Measurements from ENCODE around the gene YARS1.

Gene YARS1

GRCh38 chr1:32775640-32776337 is 41.4 kb downstream of the YARS1 start:
- Histone ChIP-seq H3K36me3 (ENCODE audit: insufficient read depth, low read length) (peaks cover 66% of the 10 kb centered on the region), H3K27me3 (ENCODE audit: insufficient read depth, low read length) (no peaks in the 10 kb centered on the region), H3K9ac (ENCODE audit: low read depth, low read length) (no peak overlapping the region), H3K27ac (ENCODE audit: low read depth, low read length) (no peak overlapping the region), H3K4me3 (ENCODE audit: low read length) (no peak overlapping the region), H3K9me3 (ENCODE audit: insufficient read depth, low read depth, low read length) (no peaks in the 10 kb centered on the region), H3K4me1 (ENCODE audit: insufficient read depth, low read length) (0 out of 2 replicates have a peak, but pooled peaks cover 8% of the 10 kb centered on the region)
- 93% methylated on average over 13 of the region's 13 CpGs for WGBS

- H3K9ac ChIP-seq (ENCODE audit: low read depth, low read length): no peak overlapping the region
- 92% methylated on average over 2 of the region's 2 CpGs for WGBS
- H3K36me3 ChIP-seq (ENCODE audit: insufficient read depth, low read length): peaks cover 63% of the 10 kb centered on the region
- no peak overlapping the region for H3K4me3 ChIP-seq (ENCODE audit: low read length)
- 0 out of 2 replicates have a peak, but pooled peaks cover 8% of the 10 kb centered on the region for H3K4me1 ChIP-seq (ENCODE audit: insufficient read depth, low read length)
- H3K9me3 ChIP-seq (ENCODE audit: insufficient read depth, low read depth, low read length): no peaks in the 10 kb centered on the region
- H3K27me3 ChIP-seq (ENCODE audit: insufficient read depth, low read length): no peaks in the 10 kb centered on the region
- no peak overlapping the region for H3K27ac ChIP-seq (ENCODE audit: low read depth, low read length)
Observed at GRCh38 chr1:32774950-32775634, 42.1 kb downstream of the YARS1 start.

- no peak overlapping the region for H3K4me3 ChIP-seq (ENCODE audit: low read length)
- no peaks in the 10 kb centered on the region for H3K27me3 ChIP-seq (ENCODE audit: insufficient read depth, low read length)
- no peak overlapping the region; the same call in 1 of the 2 replicates for H3K27ac ChIP-seq (ENCODE audit: low read depth, low read length)
- no peak overlapping the region for H3K9ac ChIP-seq (ENCODE audit: low read depth, low read length)
- H3K36me3 ChIP-seq (ENCODE audit: insufficient read depth, low read length): peaks cover 63% of the 10 kb centered on the region
- H3K4me1 ChIP-seq (ENCODE audit: insufficient read depth, low read length): peaks cover 8% of the 10 kb centered on the region; the same call in 1 of the 2 replicates
- H3K9me3 ChIP-seq (ENCODE audit: insufficient read depth, low read depth, low read length): no peaks in the 10 kb centered on the region
Observed at GRCh38 chr1:32774464-32774808, 42.7 kb downstream of the YARS1 start.

- peaks cover 62% of the 10 kb centered on the region for H3K36me3 ChIP-seq (ENCODE audit: insufficient read depth, low read length)
Observed at GRCh38 chr1:32773764-32774463, 43.2 kb downstream of the YARS1 start.

GRCh38 chr1:32773018-32773763 is 44.0 kb downstream of the YARS1 start:
- peaks cover 8% of the 10 kb centered on the region; the same call in 1 of the 2 replicates for H3K4me1 ChIP-seq (ENCODE audit: insufficient read depth, low read length)
- no peak overlapping the region for H3K4me3 ChIP-seq (ENCODE audit: low read length)
- peaks cover 65% of the 10 kb centered on the region for H3K36me3 ChIP-seq (ENCODE audit: insufficient read depth, low read length)
- WGBS: 57% methylated on average over 9 of the region's 9 CpGs
- no peaks in the 10 kb centered on the region for H3K9me3 ChIP-seq (ENCODE audit: insufficient read depth, low read depth, low read length)
- no peaks in the 10 kb centered on the region for H3K27me3 ChIP-seq (ENCODE audit: insufficient read depth, low read length)
- peak overlapping the region; percentile 19; the same call in 1 of the 2 replicates for H3K27ac ChIP-seq (ENCODE audit: low read depth, low read length)
- H3K9ac ChIP-seq (ENCODE audit: low read depth, low read length): no peak overlapping the region

More at GRCh38 chr1:32773764-32774463, 43.2 kb downstream of the YARS1 start:
- Histone ChIP-seq H3K27me3 (ENCODE audit: insufficient read depth, low read length) (no peaks in the 10 kb centered on the region), H3K9me3 (ENCODE audit: insufficient read depth, low read depth, low read length) (no peaks in the 10 kb centered on the region), H3K4me3 (ENCODE audit: low read length) (no peak overlapping the region), H3K4me1 (ENCODE audit: insufficient read depth, low read length) (peaks cover 8% of the 10 kb centered on the region; the same call in 1 of the 2 replicates), H3K27ac (ENCODE audit: low read depth, low read length) (peak overlapping the region; percentile 20; the same call in 1 of the 2 replicates), H3K9ac (ENCODE audit: low read depth, low read length) (no peak overlapping the region)
- WGBS: 86% methylated on average over 7 of the region's 7 CpGs

- no peaks in the 10 kb centered on the region for H3K9me3 ChIP-seq (ENCODE audit: insufficient read depth, low read depth, low read length)
- no peaks in the 10 kb centered on the region for H3K27me3 ChIP-seq (ENCODE audit: insufficient read depth, low read length)
- H3K4me3 ChIP-seq (ENCODE audit: low read length): no peak overlapping the region
- H3K27ac ChIP-seq (ENCODE audit: low read depth, low read length): 0 out of 2 replicates have a peak overlapping the region, but pooled peaks have one; percentile 0
- WGBS: 89% methylated on average over 10 of the region's 10 CpGs
- H3K4me1 ChIP-seq (ENCODE audit: insufficient read depth, low read length): peaks cover 10% of the 10 kb centered on the region
- no peak overlapping the region for H3K9ac ChIP-seq (ENCODE audit: low read depth, low read length)
- H3K36me3 ChIP-seq (ENCODE audit: insufficient read depth, low read length): peaks cover 64% of the 10 kb centered on the region
Observed at GRCh38 chr1:32772281-32773017, 44.7 kb downstream of the YARS1 start.

GRCh38 chr1:32771561-32772280 is 45.4 kb downstream of the YARS1 start:
- no peak overlapping the region for H3K4me3 ChIP-seq (ENCODE audit: low read length)
- H3K27ac ChIP-seq (ENCODE audit: low read depth, low read length): peak overlapping the region; percentile 31; the same call in 1 of the 2 replicates
- peaks cover 17% of the 10 kb centered on the region for H3K4me1 ChIP-seq (ENCODE audit: insufficient read depth, low read length)
- H3K36me3 ChIP-seq (ENCODE audit: insufficient read depth, low read length): peaks cover 58% of the 10 kb centered on the region
- no peaks in the 10 kb centered on the region for H3K27me3 ChIP-seq (ENCODE audit: insufficient read depth, low read length)
- no peaks in the 10 kb centered on the region for H3K9me3 ChIP-seq (ENCODE audit: insufficient read depth, low read depth, low read length)
- WGBS: 90% methylated on average over 30 of the region's 30 CpGs
- no peak overlapping the region for H3K9ac ChIP-seq (ENCODE audit: low read depth, low read length)

GRCh38 chr1:32770741-32771548 is 46.2 kb downstream of the YARS1 start:
- no peak overlapping the region for H3K4me3 ChIP-seq (ENCODE audit: low read length)
- no peak overlapping the region for H3K9ac ChIP-seq (ENCODE audit: low read depth, low read length)
- H3K9me3 ChIP-seq (ENCODE audit: insufficient read depth, low read depth, low read length): no peaks in the 10 kb centered on the region
- peaks cover 51% of the 10 kb centered on the region for H3K36me3 ChIP-seq (ENCODE audit: insufficient read depth, low read length)
- 74% methylated on average over 18 of the region's 18 CpGs for WGBS
- H3K4me1 ChIP-seq (ENCODE audit: insufficient read depth, low read length): peaks cover 24% of the 10 kb centered on the region
- H3K27ac ChIP-seq (ENCODE audit: low read depth, low read length): no peak overlapping the region; the same call in 1 of the 2 replicates
- H3K27me3 ChIP-seq (ENCODE audit: insufficient read depth, low read length): no peaks in the 10 kb centered on the region

GRCh38 chr1:32770221-32770731 is 46.9 kb downstream of the YARS1 start:
- no peak overlapping the region for H3K9ac ChIP-seq (ENCODE audit: low read depth, low read length)
- no peaks in the 10 kb centered on the region for H3K9me3 ChIP-seq (ENCODE audit: insufficient read depth, low read depth, low read length)
- peaks cover 25% of the 10 kb centered on the region for H3K4me1 ChIP-seq (ENCODE audit: insufficient read depth, low read length)
- peaks cover 44% of the 10 kb centered on the region for H3K36me3 ChIP-seq (ENCODE audit: insufficient read depth, low read length)
- no peaks in the 10 kb centered on the region for H3K27me3 ChIP-seq (ENCODE audit: insufficient read depth, low read length)
- 88% methylated on average over 25 of the region's 25 CpGs for WGBS
- no peak overlapping the region for H3K4me3 ChIP-seq (ENCODE audit: low read length)
- H3K27ac ChIP-seq (ENCODE audit: low read depth, low read length): no peak overlapping the region

Measured in HUES64 (cell line).